SK-N-SH treated with all-trans-retinoic acid at 6 μM for 48 hours (cell line): ENCODE results near the gene ST3GAL5.

Experiments used
- ARNTL ChIP-seq: fragments of 450-650 bp; formaldehyde crosslinking; IDR thresholded peaks from 2 replicates; pipeline ENCODE4 v1.5.0; 2020; ENCODE audit warnings: low read depth, mild to moderate bottlenecking, moderate library complexity, borderline replicate concordance
- BACH2 ChIP-seq: fragments of 250-450 bp; sonication (Bioruptor Pico); IDR thresholded peaks from 2 replicates; pipeline ENCODE4 v1.9.0; 2021; ENCODE audit warnings: mild to moderate bottlenecking, borderline replicate concordance
- GLIS3 ChIP-seq: fragments of 250-450 bp; sonication (Bioruptor Pico); IDR thresholded peaks from 2 replicates; pipeline ENCODE4 v1.5.0; 2020; ENCODE audit warnings: mild to moderate bottlenecking, moderate library complexity
- PPARA ChIP-seq: fragments of 250-450 bp; sonication (Bioruptor Pico); IDR thresholded peaks from 2 replicates; pipeline ENCODE4 v1.5.0; 2020; ENCODE audit warnings: mild to moderate bottlenecking, borderline replicate concordance
- RARB ChIP-seq: fragments of 250-450 bp; sonication (Bioruptor Pico); IDR thresholded peaks from 2 replicates; pipeline ENCODE4 v1.8.0; 2021; ENCODE audit warnings: mild to moderate bottlenecking, moderate library complexity
- TCF4 ChIP-seq: fragments of 250-450 bp; sonication (Bioruptor Pico); IDR thresholded peaks from 2 replicates; pipeline ENCODE4 v1.8.0; 2021; ENCODE audit warnings: mild to moderate bottlenecking, moderate library complexity, borderline replicate concordance
- ZFP3 ChIP-seq: fragments of 250-450 bp; sonication (Bioruptor Pico); IDR thresholded peaks from 2 replicates; pipeline ENCODE4 v1.5.0; 2020; ENCODE audit warnings: mild to moderate bottlenecking, moderate library complexity
- ZFP30 ChIP-seq: fragments of 450-650 bp; formaldehyde crosslinking; IDR thresholded peaks from 2 replicates; pipeline ENCODE4 v1.5.0; 2022; ENCODE audit warnings: mild to moderate bottlenecking, moderate library complexity
- ZNF565 ChIP-seq: fragments of 450-650 bp; formaldehyde crosslinking; conservative IDR thresholded peaks from 2 replicates; pipeline ENCODE4 v1.5.0; 2020; ENCODE audit warnings: low read depth, mild to moderate bottlenecking, moderate library complexity
- ZNF70 ChIP-seq: fragments of 450-650 bp; formaldehyde crosslinking; IDR thresholded peaks from 2 replicates; pipeline ENCODE4 v1.5.0; 2020; ENCODE audit warnings: mild to moderate bottlenecking, moderate library complexity
- TF ChIP-seq, protein P1 (sequence below): fragments of 250-450 bp; sonication (Bioruptor Pico); IDR thresholded peaks from 2 replicates; pipeline ENCODE4 v1.8.0; 2020; ENCODE audit warnings: mild to moderate bottlenecking, moderate library complexity, borderline replicate concordance

DNA sequence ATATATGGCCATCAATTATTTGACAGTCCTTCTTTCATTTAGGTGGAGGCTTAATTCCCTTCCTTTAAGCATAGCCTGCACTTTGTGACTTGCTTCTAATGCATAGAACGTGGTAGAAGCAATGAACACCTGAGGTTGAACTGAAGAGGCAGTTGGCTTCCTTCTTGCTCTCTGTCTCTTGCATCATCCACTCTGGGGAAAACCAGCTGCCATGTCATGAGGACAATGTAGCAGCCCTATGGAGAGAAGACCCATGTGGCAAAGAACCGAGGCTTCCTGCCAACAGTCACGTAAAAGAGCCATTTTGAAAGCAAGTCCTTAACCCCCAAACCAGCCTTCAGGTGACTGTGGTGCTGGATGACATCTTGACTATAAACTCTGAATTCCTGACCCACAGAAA, 88.2 kb downstream of the ST3GAL5 start:
- no peak for TF ChIP-seq RARB
- no peak for TF ChIP-seq ARNTL (CRISPR knock-in tag)
- TF ChIP-seq, protein P1, sequence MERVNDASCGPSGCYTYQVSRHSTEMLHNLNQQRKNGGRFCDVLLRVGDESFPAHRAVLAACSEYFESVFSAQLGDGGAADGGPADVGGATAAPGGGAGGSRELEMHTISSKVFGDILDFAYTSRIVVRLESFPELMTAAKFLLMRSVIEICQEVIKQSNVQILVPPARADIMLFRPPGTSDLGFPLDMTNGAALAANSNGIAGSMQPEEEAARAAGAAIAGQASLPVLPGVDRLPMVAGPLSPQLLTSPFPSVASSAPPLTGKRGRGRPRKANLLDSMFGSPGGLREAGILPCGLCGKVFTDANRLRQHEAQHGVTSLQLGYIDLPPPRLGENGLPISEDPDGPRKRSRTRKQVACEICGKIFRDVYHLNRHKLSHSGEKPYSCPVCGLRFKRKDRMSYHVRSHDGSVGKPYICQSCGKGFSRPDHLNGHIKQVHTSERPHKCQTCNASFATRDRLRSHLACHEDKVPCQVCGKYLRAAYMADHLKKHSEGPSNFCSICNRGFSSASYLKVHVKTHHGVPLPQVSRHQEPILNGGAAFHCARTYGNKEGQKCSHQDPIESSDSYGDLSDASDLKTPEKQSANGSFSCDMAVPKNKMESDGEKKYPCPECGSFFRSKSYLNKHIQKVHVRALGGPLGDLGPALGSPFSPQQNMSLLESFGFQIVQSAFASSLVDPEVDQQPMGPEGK (CRISPR knock-in tag): no peak
- no peak for TF ChIP-seq PPARA (CRISPR knock-in tag)
- TF ChIP-seq ZFP3 (CRISPR knock-in tag): no peak
- no peak for TF ChIP-seq TCF4 (CRISPR knock-in tag)
- no peak for TF ChIP-seq ZNF70 (CRISPR knock-in tag)
- no peak for TF ChIP-seq BACH2 (CRISPR knock-in tag)
- TF ChIP-seq ZFP30 (CRISPR knock-in tag): no peak
- TF ChIP-seq GLIS3 (CRISPR knock-in tag): no peak
- no peak for TF ChIP-seq ZNF565 (CRISPR knock-in tag)
